ENCODE measurements around the gene ASTN1.

The ASTN1 gene

GRCh38 chr1:176879784-176880620 lies 284.5 kb downstream of the ASTN1 start:
- Histone ChIP-seq H3K27ac (no peak overlapping the region), H3K4me3 (ENCODE audit: low read depth, low read length) (no peak overlapping the region), H3K27me3 (replicated peaks) (no peaks in the 10 kb centered on the region), H3K36me3 (replicated peaks) (no peaks in the 10 kb centered on the region)
- TF ChIP-seq, protein P1, sequence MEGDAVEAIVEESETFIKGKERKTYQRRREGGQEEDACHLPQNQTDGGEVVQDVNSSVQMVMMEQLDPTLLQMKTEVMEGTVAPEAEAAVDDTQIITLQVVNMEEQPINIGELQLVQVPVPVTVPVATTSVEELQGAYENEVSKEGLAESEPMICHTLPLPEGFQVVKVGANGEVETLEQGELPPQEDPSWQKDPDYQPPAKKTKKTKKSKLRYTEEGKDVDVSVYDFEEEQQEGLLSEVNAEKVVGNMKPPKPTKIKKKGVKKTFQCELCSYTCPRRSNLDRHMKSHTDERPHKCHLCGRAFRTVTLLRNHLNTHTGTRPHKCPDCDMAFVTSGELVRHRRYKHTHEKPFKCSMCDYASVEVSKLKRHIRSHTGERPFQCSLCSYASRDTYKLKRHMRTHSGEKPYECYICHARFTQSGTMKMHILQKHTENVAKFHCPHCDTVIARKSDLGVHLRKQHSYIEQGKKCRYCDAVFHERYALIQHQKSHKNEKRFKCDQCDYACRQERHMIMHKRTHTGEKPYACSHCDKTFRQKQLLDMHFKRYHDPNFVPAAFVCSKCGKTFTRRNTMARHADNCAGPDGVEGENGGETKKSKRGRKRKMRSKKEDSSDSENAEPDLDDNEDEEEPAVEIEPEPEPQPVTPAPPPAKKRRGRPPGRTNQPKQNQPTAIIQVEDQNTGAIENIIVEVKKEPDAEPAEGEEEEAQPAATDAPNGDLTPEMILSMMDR (IDR thresholded peaks at IDR 0.05; ENCODE audit: low read depth, low read length, missing control alignments) = no peak
- DNase-seq = no peak
- in situ Hi-C loops (cut with HindIII; ENCODE audit: low pct_ligation_motif_present, low sequenced_read_pairs) = no loop called here

DNA sequence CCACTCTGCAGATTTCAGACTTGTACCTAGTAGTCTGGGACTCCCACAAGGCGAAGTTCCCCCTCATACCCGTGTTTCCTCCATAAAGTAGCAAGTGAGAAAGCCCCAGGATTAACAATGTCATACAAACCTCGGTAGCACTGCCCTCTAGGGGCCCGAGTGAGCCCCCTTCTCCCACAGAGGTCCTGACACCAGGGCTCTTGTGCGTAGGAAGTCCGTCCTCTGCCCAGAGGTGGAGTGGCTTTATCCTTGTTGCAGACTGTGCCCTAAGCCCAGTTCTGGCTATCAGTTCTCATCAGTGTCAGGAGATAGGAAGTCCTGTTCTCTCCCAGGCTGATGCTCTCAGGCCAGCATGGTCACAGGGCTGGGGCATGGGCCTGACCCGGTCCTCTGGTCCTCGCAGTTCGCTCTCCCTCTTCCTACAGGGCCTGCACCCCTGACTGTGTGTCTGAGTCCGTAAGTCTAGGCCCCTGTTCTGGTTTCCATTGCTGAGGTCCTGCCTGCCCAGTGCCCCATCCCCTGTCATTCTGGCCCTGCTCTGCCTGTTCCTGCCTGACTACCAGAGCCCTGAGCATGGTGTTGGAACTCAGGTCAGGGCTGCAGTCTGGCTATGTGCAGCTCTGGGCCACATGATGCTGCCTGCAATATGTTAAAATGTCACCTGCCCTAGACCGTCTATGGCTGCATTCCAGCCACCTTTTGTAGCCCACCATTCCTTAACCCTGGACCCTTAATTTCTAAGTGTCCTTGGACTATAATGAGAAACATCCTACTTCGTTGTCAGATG lies 285.6 kb downstream of the ASTN1 start:
- Histone ChIP-seq H3K4me3 (ENCODE audit: low read depth, low read length) (no peak overlapping the region), H3K36me3 (replicated peaks) (no peaks in the 10 kb centered on the region), H3K27ac (no peak overlapping the region), H3K27me3 (replicated peaks) (no peaks in the 10 kb centered on the region)
- in situ Hi-C loops (cut with HindIII; ENCODE audit: low pct_ligation_motif_present, low sequenced_read_pairs) = no loop called here
- no peak for DNase-seq
- TF ChIP-seq, protein P1 (IDR thresholded peaks at IDR 0.05; ENCODE audit: low read depth, low read length, missing control alignments) = no peak

DNA sequence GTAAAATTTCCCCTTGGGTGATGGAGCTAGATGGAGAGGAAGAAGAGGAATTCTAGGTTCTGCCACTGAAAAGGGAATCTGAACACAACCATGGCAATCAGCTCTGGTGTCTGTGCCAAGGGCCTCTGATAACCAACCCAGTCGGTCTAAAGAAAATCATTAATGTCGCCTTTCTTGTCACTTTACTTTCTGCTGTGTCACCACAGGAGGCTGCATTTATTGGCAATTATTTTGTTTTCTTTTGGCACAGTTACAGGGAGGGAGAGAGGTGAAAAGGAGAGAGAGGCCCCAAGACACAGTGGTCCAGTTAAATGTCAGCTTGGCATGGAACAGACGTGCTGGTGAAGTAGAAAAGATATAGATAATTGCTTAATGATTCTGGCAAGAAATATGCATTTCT lies 287.0 kb downstream of the ASTN1 start:
- no peak for DNase-seq
- H3K27me3 ChIP-seq (replicated peaks) = no peaks in the 10 kb centered on the region
- in situ Hi-C loops (cut with HindIII; ENCODE audit: low pct_ligation_motif_present, low sequenced_read_pairs) = no loop called here
- no peak overlapping the region for H3K27ac ChIP-seq
- H3K4me3 ChIP-seq (ENCODE audit: low read depth, low read length) = no peak overlapping the region
- no peaks in the 10 kb centered on the region for H3K36me3 ChIP-seq (replicated peaks)
- TF ChIP-seq, protein P1 (IDR thresholded peaks at IDR 0.05; ENCODE audit: low read depth, low read length, missing control alignments) = no peak

DNA sequence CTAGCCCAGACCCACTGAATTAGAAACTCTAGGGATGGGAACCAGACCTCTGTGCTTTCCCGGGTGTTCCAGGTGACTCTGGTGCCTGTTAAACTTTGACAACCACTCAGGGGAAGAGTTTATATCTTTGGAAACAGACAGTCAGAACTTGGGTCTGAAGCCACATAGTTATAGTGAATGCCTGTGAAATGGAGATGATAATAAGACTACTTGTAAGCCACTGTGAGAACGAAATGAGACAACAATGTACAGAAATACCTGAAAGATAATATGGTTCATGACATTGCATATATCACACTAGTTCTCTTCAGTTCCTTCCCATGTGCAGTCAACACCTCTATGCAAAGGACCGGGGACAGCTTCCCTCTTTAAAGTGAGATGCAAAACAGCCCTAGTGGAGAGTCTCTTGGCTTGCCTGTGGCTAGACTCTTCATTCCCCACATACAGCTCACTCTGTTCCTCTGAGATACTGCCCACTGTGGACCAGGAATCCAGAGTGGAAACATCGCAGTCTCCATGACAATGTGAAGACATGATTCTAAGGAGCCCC lies 287.5 kb downstream of the ASTN1 start:
- H3K36me3 ChIP-seq (replicated peaks) = no peaks in the 10 kb centered on the region
- no peak for DNase-seq
- in situ Hi-C loops (cut with HindIII; ENCODE audit: low pct_ligation_motif_present, low sequenced_read_pairs) = no loop called here

GRCh38 chr1:176869577-176869976 lies 294.9 kb downstream of the ASTN1 start:
- Histone ChIP-seq H3K4me3 (ENCODE audit: low read depth, low read length) (no peak overlapping the region), H3K27me3 (replicated peaks) (no peaks in the 10 kb centered on the region), H3K27ac (no peak overlapping the region), H3K36me3 (replicated peaks) (no peaks in the 10 kb centered on the region)
- TF ChIP-seq, protein P1 (IDR thresholded peaks at IDR 0.05; ENCODE audit: low read depth, low read length, missing control alignments) = no peak
- in situ Hi-C loops (cut with HindIII; ENCODE audit: low pct_ligation_motif_present, low sequenced_read_pairs) = no loop called here
- DNase-seq = no peak

More for the DNA sequence above, 287.5 kb downstream of the ASTN1 start:
- Histone ChIP-seq H3K27me3 (replicated peaks) (no peaks in the 10 kb centered on the region), H3K4me3 (ENCODE audit: low read depth, low read length) (no peak overlapping the region), H3K27ac (no peak overlapping the region)
- TF ChIP-seq, protein P1 (IDR thresholded peaks at IDR 0.05; ENCODE audit: low read depth, low read length, missing control alignments) = no peak

Measured in brain microvascular endothelial cell (primary cell).